Peyer's patch (tissue), 4 donors: ENCODE results near the gene LYZL4. TPM values are rescaled to one million over a fixed set of nuclear protein-coding genes. Genes with fewer than 3 reads are reported as not detected.

ENCODE experiments used
- DNase-seq, 3 donors: peaks; one replicate each; pipeline ENCODE4 v3.0.0-alpha.2; 2017 to 2019
- H3K27ac ChIP-seq, 4 donors: fragments of 200-600 bp; sonication (generic); one replicate each; pipeline ENCODE4 v1.5.1; 2016 to 2019
- H3K27me3 ChIP-seq, 2 donors: fragments of 200-600 bp; sonication (generic); one replicate each; pipeline ENCODE4 v1.5.1; 2019
- H3K36me3 ChIP-seq, 3 donors: fragments of 200-600 bp; sonication (generic); one replicate each; pipeline ENCODE4 v1.5.1; 2016 to 2019
- H3K4me1 ChIP-seq, 4 donors: fragments of 200-600 bp; sonication (generic); one replicate each; pipeline ENCODE4 v1.5.1; 2016 to 2019
- H3K4me3 ChIP-seq, 4 donors: fragments of 200-600 bp; sonication (generic); 1 replicate in 3 of 4; 2 replicates in 1 of 4; pipeline ENCODE4 v1.5.1; 2016 to 2019; ENCODE audit warnings: mild to moderate bottlenecking in 1 of 4
- H3K9me3 ChIP-seq, 4 donors: fragments of 200-600 bp; sonication (generic); one replicate each; pipeline ENCODE4 v1.5.1; 2016 to 2019; ENCODE audit warnings: mild to moderate bottlenecking in 1 of 4
- POLR2A ChIP-seq, 2 donors: fragments of 450-650 bp; IDR thresholded peaks; one replicate each; pipeline ENCODE4 v1.5.1; 2017; ENCODE audit warnings: antibody characterized with exemption in 2 of 2, mild to moderate bottlenecking in 2 of 2, moderate library complexity in 2 of 2
- total RNA-seq, 4 donors: library from RNA; depleted of rRNA; stranded (reverse); fragments of >200 nt; gene quantifications; one replicate each; pipeline ENCODE4 v1.1.0, GENCODE V29; 2016
- TF ChIP-seq, protein P1 (sequence below), 6 experiments: fragments of 450-650 bp in 4 of 6; fragments of 200-600 bp in 2 of 6; sonication (generic) in 1 of 6; IDR thresholded peaks; one replicate each; pipeline ENCODE4 v1.5.1; 2017 to 2019; ENCODE audit warnings: antibody characterized with exemption in 6 of 6, mild to moderate bottlenecking in 3 of 6, moderate library complexity in 1 of 6

The LYZL4 gene
- total RNA-seq, 4 donors from 2014 or later, result not detected

DNA sequence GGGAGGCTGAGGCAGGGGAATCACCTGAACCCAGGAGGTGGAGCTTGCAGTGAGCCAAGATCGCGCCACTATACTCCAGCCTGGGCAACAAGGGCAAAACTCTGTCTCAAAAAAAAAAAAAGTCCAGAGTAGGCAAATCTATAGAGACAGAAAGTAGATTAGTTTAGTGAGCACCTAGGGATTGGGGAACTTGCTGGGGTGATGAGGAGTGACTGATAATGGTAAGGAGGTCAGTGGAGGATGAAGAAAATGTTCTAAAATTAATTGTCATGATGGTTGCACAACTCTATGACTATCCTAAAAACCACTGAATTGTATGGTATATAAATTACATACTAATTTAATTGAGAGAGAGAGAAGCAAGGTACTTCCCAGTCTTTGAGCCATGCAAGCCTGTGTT is 27.8 kb upstream of the LYZL4 start:
- TF ChIP-seq, protein P1, sequence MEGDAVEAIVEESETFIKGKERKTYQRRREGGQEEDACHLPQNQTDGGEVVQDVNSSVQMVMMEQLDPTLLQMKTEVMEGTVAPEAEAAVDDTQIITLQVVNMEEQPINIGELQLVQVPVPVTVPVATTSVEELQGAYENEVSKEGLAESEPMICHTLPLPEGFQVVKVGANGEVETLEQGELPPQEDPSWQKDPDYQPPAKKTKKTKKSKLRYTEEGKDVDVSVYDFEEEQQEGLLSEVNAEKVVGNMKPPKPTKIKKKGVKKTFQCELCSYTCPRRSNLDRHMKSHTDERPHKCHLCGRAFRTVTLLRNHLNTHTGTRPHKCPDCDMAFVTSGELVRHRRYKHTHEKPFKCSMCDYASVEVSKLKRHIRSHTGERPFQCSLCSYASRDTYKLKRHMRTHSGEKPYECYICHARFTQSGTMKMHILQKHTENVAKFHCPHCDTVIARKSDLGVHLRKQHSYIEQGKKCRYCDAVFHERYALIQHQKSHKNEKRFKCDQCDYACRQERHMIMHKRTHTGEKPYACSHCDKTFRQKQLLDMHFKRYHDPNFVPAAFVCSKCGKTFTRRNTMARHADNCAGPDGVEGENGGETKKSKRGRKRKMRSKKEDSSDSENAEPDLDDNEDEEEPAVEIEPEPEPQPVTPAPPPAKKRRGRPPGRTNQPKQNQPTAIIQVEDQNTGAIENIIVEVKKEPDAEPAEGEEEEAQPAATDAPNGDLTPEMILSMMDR (IDR thresholded peaks at IDR 0.05), result no peak
- no peak for TF ChIP-seq POLR2A (IDR thresholded peaks at IDR 0.05)
- Histone ChIP-seq H3K36me3 (no peaks in the 10 kb centered on the region), H3K27ac (no peak overlapping the region), H3K27me3 (no peaks in the 10 kb centered on the region), H3K9me3 (no peaks in the 10 kb centered on the region), H3K4me1 (no peaks in the 10 kb centered on the region), H3K4me3 (no peak overlapping the region)
- no peak for DNase-seq

DNA sequence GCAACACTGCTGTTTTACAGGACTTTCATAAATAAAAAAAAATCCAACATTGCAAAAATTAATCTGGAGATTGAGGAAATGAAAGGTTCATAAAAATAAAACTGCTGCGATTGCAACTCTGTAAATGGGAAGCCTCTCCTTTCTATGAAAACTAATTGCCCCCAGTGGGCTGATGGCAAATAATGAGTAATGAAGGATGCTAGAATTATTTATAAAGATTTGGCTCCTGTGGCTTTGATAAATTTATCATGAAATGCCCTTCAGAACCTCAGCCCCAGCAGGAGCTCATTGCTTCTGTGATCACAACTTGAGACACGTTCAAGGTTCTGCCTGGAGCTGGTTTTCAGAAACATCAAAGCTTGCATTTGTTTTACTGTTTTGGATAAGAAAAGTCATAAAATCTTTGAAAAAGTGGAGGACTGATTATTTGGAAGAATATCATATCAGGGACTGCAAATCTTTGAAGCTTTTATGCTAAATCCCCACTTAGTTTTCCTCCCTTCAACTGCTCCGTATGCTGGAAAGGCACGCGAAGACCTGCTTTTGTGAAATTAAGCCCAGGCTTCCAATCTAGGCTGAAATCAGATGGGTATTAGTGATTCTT is 24.5 kb upstream of the LYZL4 start:
- H3K4me3 ChIP-seq, result no peak overlapping the region
- no peaks in the 10 kb centered on the region for H3K36me3 ChIP-seq
- peaks cover 0 to 9% (median 0%) of the 10 kb centered on the region in 4 donors for H3K9me3 ChIP-seq
- no peak overlapping the region for H3K27ac ChIP-seq
- no peaks in the 10 kb centered on the region for H3K27me3 ChIP-seq
- no peak for DNase-seq
- H3K4me1 ChIP-seq, result no peaks in the 10 kb centered on the region
- no peak for TF ChIP-seq POLR2A (IDR thresholded peaks at IDR 0.05)
- TF ChIP-seq, protein P1 (IDR thresholded peaks at IDR 0.05), result no peak

DNA sequence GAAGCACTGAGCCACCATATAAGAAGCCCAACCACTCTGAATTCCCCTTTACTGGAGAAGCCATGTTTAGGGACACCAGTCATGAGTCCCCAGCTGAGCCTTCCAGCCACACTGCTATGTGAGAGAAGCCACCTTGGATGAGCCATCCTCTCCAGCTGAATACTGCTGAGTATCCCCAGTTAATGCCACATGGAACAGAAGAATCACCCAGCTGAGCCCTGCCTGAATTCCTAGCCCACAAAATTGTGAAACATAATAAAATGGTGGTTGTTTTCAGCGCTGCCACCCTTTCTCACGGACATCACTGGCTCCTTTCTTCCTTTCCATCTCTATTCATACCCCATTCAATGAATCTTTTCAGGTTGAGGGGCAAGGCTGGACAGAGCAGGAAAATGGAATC is 22.1 kb upstream of the LYZL4 start:
- Histone ChIP-seq H3K4me1 (no peaks in the 10 kb centered on the region), H3K27me3 (no peaks in the 10 kb centered on the region), H3K4me3 (no peak overlapping the region), H3K27ac (no peak overlapping the region), H3K36me3 (no peaks in the 10 kb centered on the region), H3K9me3 (peaks cover 0 to 9% (median 0%) of the 10 kb centered on the region in 4 donors)
- TF ChIP-seq, protein P1 (IDR thresholded peaks at IDR 0.05), result no peak
- no peak for TF ChIP-seq POLR2A (IDR thresholded peaks at IDR 0.05)
- no peak for DNase-seq

DNA sequence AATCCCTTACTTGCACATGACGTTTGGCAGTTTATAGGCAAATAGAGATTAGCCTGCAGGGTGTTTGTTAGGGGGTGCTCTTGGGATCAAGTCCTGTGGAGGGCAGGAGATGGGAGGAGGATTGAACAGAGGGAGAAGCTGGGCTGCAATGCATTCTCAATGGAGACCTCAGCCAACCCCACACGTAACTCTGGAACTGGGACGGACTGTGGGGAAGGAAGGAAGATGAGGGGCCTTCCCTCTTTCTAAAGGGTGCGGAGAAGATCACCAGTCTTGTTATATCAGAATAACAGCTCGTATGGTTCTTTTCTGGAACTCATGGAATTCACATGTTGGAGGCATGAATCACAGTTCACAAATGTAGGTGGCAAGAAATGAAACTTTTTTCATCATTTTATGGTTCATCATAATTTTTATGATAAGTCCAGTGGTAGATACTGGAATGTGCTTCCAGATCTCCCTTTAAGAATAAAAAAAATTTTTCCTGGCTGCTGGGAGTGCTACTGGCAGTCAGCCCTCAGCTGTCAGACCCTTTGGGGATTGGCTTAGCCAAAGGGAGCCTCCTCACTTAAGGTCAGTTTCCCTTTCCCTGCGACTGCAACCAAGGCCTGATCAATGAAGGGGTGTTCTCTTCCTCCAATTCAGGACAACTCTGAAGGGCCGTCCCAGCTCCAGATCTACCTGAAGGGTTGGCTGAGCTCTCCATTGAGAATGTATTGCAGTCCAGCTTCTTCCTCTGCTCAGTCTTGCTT is 20.5 kb upstream of the LYZL4 start:
- no peak for DNase-seq
- no peaks in the 10 kb centered on the region for H3K27me3 ChIP-seq
- H3K4me1 ChIP-seq, result no peaks in the 10 kb centered on the region
- no peak overlapping the region for H3K4me3 ChIP-seq
- TF ChIP-seq, protein P1 (IDR thresholded peaks at IDR 0.05), result no peak
- no peak for TF ChIP-seq POLR2A (IDR thresholded peaks at IDR 0.05)
- H3K9me3 ChIP-seq, result peaks cover 0 to 9% (median 0%) of the 10 kb centered on the region in 4 donors
- no peak overlapping the region for H3K27ac ChIP-seq
- H3K36me3 ChIP-seq, result no peaks in the 10 kb centered on the region

DNA sequence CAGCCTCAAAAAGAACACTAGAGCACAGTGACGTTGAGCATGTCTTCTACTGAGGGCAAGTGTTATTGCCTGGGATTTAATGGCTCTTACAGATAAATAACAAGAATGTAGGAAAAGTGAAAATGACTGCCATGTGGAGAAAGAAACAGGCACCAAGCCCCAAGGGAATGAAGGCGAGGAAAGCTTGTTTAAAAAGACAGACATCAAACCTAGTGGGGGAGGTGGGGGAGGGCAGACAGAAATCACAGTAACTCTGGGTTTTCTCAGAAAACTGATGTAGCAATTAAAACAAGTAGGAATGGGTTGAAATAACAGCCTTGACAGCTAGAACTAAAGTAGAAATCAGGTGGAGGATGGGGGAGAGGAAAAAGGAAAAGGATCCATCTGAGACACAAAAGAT is 18.4 kb upstream of the LYZL4 start:
- H3K4me1 ChIP-seq, result no peaks in the 10 kb centered on the region
- H3K27me3 ChIP-seq, result no peaks in the 10 kb centered on the region
- no peak for TF ChIP-seq POLR2A (IDR thresholded peaks at IDR 0.05)
- TF ChIP-seq, protein P1 (IDR thresholded peaks at IDR 0.05), result no peak
- H3K9me3 ChIP-seq, result peaks cover 0 to 9% (median 0%) of the 10 kb centered on the region in 4 donors
- no peaks in the 10 kb centered on the region for H3K36me3 ChIP-seq
- H3K27ac ChIP-seq, result no peak overlapping the region
- H3K4me3 ChIP-seq, result no peak overlapping the region
- no peak for DNase-seq
